ENCODE data around the gene TTR.

GRCh38 chr18:31645411-31645810 is 53.7 kb downstream of the TTR start:
- TF ChIP-seq CTCF (conservative IDR thresholded peaks at IDR 0.05; ENCODE audit: low read depth, low read length) (no peak), USF2 (IDR thresholded peaks at IDR 0.05; ENCODE audit: low read depth, low read length) (no peak), RCOR1 (IDR thresholded peaks at IDR 0.05; ENCODE audit: insufficient replicate concordance, low read length) (no peak), ELK1 (IDR thresholded peaks at IDR 0.05; ENCODE audit: borderline replicate concordance, low read depth, low read length) (no peak), MAFK (IDR thresholded peaks at IDR 0.05; ENCODE audit: low read depth, low read length) (no peak), POLR2A (IDR thresholded peaks at IDR 0.05; ENCODE audit: low read depth, low read length) (no peak), MXI1 (IDR thresholded peaks at IDR 0.05; ENCODE audit: borderline replicate concordance, low read depth, low read length) (no peak), RAD21 (IDR thresholded peaks at IDR 0.05; ENCODE audit: low read length) (no peak), FOS (IDR thresholded peaks at IDR 0.05; ENCODE audit: low read depth, low read length) (no peak), BHLHE40 (IDR thresholded peaks at IDR 0.05; ENCODE audit: low read depth, low read length) (no peak), CEBPB (IDR thresholded peaks at IDR 0.05; ENCODE audit: low read depth, low read length) (no peak), RFX5 (IDR thresholded peaks at IDR 0.05; ENCODE audit: low read depth, low read length) (no peak), SMC3 (IDR thresholded peaks at IDR 0.05; ENCODE audit: low read depth, low read length) (no peak)
